GM19468 (cell line): ENCODE data around the gene LIN52.

Experiments
- ATAC-seq: cut with Tn5 transposase; IDR thresholded peaks from one replicate; pipeline ENCODE4 v1.9.1; 2021; ENCODE audit warnings: mild to moderate bottlenecking, moderate library complexity, moderate number of reproducible peaks; ENCODE audit not compliant: unreplicated experiment; ENCODE audit errors: extremely low read depth

Gene LIN52

DNA sequence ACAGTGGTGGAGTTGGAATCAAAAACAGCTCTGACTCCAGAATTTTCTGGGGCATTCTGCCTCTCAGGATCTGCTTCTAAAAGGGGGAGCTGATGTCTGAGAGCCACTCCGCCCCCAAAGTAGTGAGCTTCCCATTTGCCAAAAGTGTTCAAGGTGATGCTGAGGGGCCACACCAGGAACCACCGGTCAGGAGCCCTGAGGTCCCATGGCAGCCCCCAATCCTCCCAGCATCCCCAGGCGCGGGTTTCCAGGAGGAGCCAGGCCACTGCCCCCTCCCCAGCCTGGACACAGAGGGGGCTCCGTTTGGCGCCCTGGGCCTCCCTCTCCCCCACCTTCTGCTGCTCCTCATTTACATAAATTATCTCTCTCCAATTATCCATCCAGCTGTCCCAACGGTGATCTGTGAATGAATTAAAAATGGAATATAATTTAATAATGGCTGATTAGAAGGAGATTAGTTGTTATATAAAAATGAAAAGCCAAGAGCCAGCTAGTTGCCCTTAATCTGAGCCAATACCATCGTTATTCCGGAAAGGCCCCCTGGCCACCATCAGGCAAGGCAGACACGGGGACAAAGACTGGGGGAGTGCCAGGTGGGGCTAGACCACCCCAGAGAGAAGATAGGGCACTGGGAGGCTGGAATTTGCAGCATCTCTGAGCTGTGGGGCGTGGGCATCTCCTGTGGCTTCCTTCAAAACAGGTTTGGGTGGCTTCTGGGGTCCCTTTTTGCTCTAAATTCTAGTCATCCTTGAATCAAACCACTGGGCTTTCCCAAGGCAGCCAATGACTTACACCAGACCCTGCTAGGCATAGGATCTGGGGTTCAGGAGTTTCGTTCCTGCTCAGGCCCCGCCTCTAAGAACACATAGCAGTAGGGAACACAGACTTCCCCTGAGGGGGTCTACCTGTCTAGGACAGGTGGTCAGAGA is 134.8 kb downstream of the LIN52 start:
- ATAC-seq, result no peak

DNA sequence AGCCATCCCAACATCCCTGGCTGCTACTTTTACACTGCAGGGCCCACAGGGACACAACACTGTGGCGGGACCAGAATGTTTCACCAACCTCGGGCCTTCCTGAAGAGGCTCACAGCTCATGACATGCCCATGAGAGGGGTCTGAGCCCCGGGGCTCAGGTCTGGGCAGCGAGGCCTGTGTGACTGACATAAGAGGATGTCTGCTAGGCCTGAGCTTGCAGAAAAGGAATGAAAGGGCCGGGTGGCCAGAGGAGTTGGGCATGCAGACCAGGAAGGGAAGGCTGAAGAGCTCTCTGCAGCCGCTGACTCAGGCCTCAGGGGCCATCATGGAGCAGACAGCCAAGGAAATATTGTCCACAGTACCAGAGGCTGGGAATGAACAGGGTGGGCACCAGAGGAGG is 136.2 kb downstream of the LIN52 start:
- no peak for ATAC-seq

- no peak for ATAC-seq
Measured at GRCh38 chr14:74221741-74222140, 137.0 kb downstream of the LIN52 start.

- ATAC-seq, result no peak
Measured at GRCh38 chr14:74223016-74223415, 138.3 kb downstream of the LIN52 start.

- ATAC-seq, result no peak
Measured at GRCh38 chr14:74231784-74232183, 147.0 kb downstream of the LIN52 start.

- no peak for ATAC-seq
Measured at GRCh38 chr14:74235017-74235416, 150.3 kb downstream of the LIN52 start.

GRCh38 chr14:74237441-74237840 is 152.7 kb downstream of the LIN52 start:
- ATAC-seq, result no peak

GRCh38 chr14:74238974-74239847 is 154.5 kb downstream of the LIN52 start, which contains the start of gene VSX2:
Gene VSX2 (plus strand): TSS chr14:74239449. CDS start chr14:74239562, 113 bp downstream.
- ATAC-seq, result no peak

GRCh38 chr14:74239848-74240793 is 155.4 kb downstream of the LIN52 start:
- no peak for ATAC-seq

DNA sequence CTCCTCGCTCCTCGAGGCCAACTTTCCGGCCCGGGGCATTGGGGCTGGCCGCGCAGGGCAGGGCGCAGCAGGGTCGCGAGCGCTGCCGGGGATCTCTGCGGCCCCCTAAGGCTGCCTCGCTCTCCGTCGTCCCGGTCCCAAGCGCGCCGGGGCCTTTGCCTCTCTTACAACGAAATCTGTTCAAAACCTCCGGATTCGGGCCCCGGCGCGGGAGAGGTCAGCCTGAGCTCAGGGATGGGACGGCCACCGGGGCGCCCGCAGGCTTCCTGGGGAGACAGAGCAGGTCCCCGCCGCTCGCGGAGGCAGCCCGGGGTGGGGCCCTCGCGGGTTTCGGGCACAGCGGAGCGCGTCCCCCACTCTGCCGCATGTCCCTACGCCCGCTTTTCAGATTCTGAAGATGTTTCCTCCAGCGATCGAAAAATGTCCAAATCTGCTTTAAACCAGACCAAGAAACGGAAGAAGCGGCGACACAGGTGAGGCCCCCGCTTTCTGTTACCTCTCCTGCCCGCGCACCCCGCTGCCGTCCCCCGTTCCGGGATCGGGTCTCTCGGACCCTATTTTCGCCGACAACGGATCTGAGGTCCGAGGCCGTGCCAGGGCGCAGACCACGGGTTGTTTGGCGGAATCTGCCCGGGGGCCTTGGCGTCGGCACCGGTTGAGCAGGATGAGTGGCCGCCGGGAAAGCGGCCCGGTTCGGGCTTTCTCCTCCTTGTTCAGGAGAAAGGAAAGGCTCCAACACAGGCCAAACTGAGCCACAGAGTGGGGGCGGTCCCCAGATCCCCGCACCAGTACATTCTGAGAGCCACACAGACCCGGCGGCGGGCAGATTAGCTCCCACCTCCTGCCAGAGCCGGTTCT is 156.3 kb downstream of the LIN52 start:
- ATAC-seq, result no peak

DNA sequence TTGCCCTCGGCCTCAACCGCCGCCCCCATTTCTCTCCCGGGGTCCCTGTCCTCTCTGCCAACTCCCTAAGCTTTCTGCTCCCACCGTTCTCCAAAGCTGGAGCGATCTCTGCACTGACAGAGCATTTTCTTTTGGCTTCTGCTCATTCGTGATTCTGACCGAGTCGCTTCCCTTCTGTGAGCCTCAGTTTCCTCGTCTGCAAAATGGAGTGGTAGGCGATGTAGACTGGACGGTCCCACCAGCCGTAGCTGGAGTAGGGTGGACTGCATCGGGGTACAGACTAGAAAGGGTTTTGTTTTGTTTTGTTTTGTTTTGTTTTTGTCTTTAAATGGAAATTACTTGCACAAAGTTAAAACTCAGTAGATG is 156.9 kb downstream of the LIN52 start:
- no peak for ATAC-seq

GRCh38 chr14:74242021-74242779 is 157.4 kb downstream of the LIN52 start:
- no peak for ATAC-seq

- no peak for ATAC-seq
Measured at GRCh38 chr14:74242780-74243042, 158.0 kb downstream of the LIN52 start.

GRCh38 chr14:74243051-74243450 is 158.3 kb downstream of the LIN52 start:
- no peak for ATAC-seq

- no peak for ATAC-seq
Measured at GRCh38 chr14:74244115-74244514, 159.4 kb downstream of the LIN52 start.

GRCh38 chr14:74245292-74245691 is 160.5 kb downstream of the LIN52 start:
- ATAC-seq, result no peak

DNA sequence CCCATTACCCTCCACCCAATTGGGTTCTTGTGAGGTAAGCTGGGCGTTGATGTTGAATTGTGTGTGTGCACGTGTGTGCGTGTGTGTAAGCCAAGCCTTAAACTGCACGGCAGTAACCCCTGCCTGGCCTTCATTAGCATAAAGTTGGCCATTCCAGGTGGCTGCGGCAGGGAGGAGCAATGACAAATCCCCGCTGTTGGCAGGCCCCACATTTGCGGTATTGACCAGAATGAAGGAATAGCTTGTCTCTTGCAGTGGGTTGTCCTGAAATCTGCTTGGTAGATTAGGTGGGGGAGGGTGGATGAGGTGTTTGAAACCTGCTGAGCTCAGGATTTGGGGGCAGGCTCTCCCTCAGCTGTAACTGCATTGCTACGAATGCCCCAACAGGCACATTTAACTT is 161.8 kb downstream of the LIN52 start:
- ATAC-seq, result no peak

DNA sequence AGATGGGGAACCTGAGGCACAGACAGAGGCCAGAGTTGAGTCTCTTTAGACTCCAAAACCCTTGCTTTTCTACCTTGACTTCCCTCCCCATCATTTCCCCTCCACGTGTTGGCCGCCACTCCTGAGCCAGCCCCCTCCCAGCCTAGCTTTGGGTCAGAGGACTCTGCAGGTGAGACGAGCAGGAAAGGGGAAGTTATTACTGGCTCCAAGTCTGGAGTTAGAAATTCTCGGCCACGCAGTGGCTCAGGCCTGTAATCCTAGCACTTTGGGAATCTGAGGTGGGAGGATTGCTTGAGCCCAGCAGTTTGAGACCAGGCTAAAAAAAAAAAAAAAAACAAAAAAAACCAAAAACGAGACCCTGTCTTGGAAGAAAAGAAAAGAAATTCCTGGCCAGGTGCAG is 163.3 kb downstream of the LIN52 start:
- no peak for ATAC-seq
